Hepatocyte (in vitro differentiated cells): Measurements from ENCODE around the gene HIVEP2.

Source experiments
- CTCF ChIP-seq: fragments of 200-600 bp; sonication (generic); IDR thresholded peaks from 2 replicates; pipeline ENCODE4 v1.5.1; 2016; ENCODE audit warnings: antibody characterized with exemption, mild to moderate bottlenecking; ENCODE audit not compliant: poor library complexity
- EZH2 ChIP-seq: fragments of 200-600 bp; sonication (generic); IDR thresholded peaks from 2 replicates; pipeline ENCODE4 v1.6.1; 2016; ENCODE audit warnings: antibody characterized with exemption, mild to moderate bottlenecking, borderline replicate concordance
- EZH2phosphoT487 ChIP-seq: fragments of 200-600 bp; sonication (generic); IDR thresholded peaks from one replicate; pipeline ENCODE4 v1.6.1; 2018; ENCODE audit warnings: antibody characterized with exemption, mild to moderate bottlenecking, low read depth, moderate library complexity; ENCODE audit not compliant: unreplicated experiment, severe bottlenecking

- TF ChIP-seq CTCF (no peak), EZH2phosphoT487 (no peak), EZH2 (no peak)
Measured at GRCh38 chr6:142934106-142934505, 10.9 kb downstream of the HIVEP2 start.
